Smooth muscle cell (in vitro differentiated cells): ENCODE results near the gene HIP1R. TPM values are rescaled to one million over a fixed set of nuclear protein-coding genes. Genes with fewer than 3 reads are reported as not detected.

Experiments used
- DNase-seq: peaks from one replicate; lab custom pipeline; 2025; ENCODE audit not compliant: unreplicated experiment; lab: John Stamatoyannopoulos, UW
- H2AFZ ChIP-seq: fragments of 200-600 bp; sonication (generic); 2 replicates; pipeline ENCODE4 v1.6.0; 2016; ENCODE audit warnings: antibody characterized with exemption, low read depth, mild to moderate bottlenecking
- H3F3A ChIP-seq: fragments of 200-600 bp; sonication (generic); 2 replicates; pipeline ENCODE4 v1.6.0; 2017; ENCODE audit warnings: antibody characterized with exemption, low read depth
- H3K27ac ChIP-seq: fragments of 200-600 bp; sonication (generic); 2 replicates; pipeline ENCODE4 v1.5.1; 2016; ENCODE audit warnings: low read depth, mild to moderate bottlenecking
- H3K27me3 ChIP-seq: fragments of 200-600 bp; sonication (generic); 2 replicates; pipeline ENCODE4 v1.6.1; 2016; ENCODE audit warnings: low read depth, mild to moderate bottlenecking
- H3K36me3 ChIP-seq: fragments of 200-600 bp; sonication (generic); 2 replicates; pipeline ENCODE4 v1.5.1; 2016; ENCODE audit warnings: low read depth
- H3K4me1 ChIP-seq: fragments of 200-600 bp; sonication (generic); 2 replicates; pipeline ENCODE4 v1.5.1; 2016; ENCODE audit warnings: low read depth
- H3K4me2 ChIP-seq: fragments of 200-600 bp; sonication (generic); 2 replicates; pipeline ENCODE4 v1.6.0; 2016; ENCODE audit warnings: mild to moderate bottlenecking
- H3K4me3 ChIP-seq: fragments of 200-600 bp; sonication (generic); 2 replicates; pipeline ENCODE4 v1.5.1; 2016; ENCODE audit warnings: mild to moderate bottlenecking
- H3K79me2 ChIP-seq: fragments of 200-600 bp; sonication (generic); 2 replicates; pipeline ENCODE4 v1.6.0; 2016; ENCODE audit warnings: low read depth, mild to moderate bottlenecking
- H3K9ac ChIP-seq: fragments of 200-600 bp; sonication (generic); 2 replicates; pipeline ENCODE4 v1.6.0; 2016; ENCODE audit warnings: low read depth
- H3K9me3 ChIP-seq: fragments of 200-600 bp; sonication (generic); replicated peaks from 2 replicates; pipeline ENCODE4 v1.5.1; 2016; ENCODE audit warnings: low read depth
- H4K20me1 ChIP-seq: fragments of 200-600 bp; sonication (generic); 2 replicates; pipeline ENCODE4 v1.6.0; 2016; ENCODE audit warnings: low read depth
- CTCF ChIP-seq: fragments of 200-600 bp; sonication (generic); IDR thresholded peaks from 2 replicates; pipeline ENCODE4 v1.5.1; 2017; ENCODE audit warnings: borderline replicate concordance, mild to moderate bottlenecking, antibody characterized with exemption; ENCODE audit not compliant: insufficient read depth, poor library complexity, severe bottlenecking
- WGBS: methylation state at CpG from one replicate; pipeline ENCODE4 v1.1.7; 2016; ENCODE audit warnings: low lambda C conversion rate; 5-methylcytosine and 5-hydroxymethylcytosine counted together
- polyA plus RNA-seq: library from polyadenylated mRNA; unstranded; fragments of >200 nt; fragmentation: Nextera tagmentation; extraction: Ambion mirVana; gene quantifications from 2 replicates; pipeline ENCODE4 v1.2.1, GENCODE V29; 2016
- total RNA-seq: library from RNA; depleted of rRNA; stranded (reverse); fragments of >200 nt; gene quantifications from 2 replicates; pipeline ENCODE4 v1.2.3, GENCODE V29; 2014

The HIP1R gene
- total and polyA plus RNA-seq, 2 experiments from 2014 or later = 6.0 to 27.8 TPM

DNA sequence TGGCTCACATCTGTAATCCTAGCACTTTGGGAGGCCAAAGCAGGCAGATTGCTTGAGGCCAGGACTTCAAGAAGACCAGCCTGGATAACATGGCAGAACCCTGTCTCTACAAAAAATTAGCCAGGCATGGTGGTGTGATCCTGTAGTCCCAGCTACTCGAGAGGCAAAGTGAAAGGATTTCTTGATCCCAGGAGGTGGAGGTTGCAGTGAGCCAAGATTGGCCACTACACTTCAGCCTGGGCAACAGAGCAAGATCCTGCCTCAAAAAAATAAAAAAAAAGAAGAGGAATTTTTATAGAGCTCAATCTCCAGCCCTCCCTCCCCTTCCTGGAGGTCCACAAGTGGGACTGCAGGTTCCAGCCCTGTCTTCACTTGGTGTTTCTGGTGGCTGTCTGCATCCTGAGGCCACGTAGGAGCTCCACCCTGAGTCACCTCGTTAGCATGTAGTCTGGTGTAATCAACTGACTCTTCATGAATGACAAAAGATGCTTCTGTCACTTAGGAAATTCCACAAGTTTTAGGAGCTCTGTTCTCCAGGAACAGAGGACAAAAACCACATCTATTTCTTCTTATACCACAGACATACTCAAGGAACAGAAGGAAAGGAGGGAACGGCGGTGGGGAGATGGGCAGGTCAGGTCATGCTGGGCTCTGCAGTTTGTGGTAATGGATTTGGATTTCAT, 44.7 kb upstream of the HIP1R start:
- 36% methylated on average over 5 of the region's 5 CpGs for WGBS
- Histone ChIP-seq H3K9ac (no peak overlapping the region), H3K4me1 (no peaks in the 10 kb centered on the region), H3K36me3 (no peaks in the 10 kb centered on the region), H3K9me3 (no peaks in the 10 kb centered on the region), H2AFZ (no peak overlapping the region), H3K27me3 (no peaks in the 10 kb centered on the region), H4K20me1 (no peaks in the 10 kb centered on the region), H3K4me3 (no peak overlapping the region), H3F3A (no peaks in the 10 kb centered on the region), H3K27ac (peak overlapping the region; percentile 78), H3K79me2 (no peaks in the 10 kb centered on the region), H3K4me2 (no peak overlapping the region)
- no peak for DNase-seq
- TF ChIP-seq CTCF = no peak

DNA sequence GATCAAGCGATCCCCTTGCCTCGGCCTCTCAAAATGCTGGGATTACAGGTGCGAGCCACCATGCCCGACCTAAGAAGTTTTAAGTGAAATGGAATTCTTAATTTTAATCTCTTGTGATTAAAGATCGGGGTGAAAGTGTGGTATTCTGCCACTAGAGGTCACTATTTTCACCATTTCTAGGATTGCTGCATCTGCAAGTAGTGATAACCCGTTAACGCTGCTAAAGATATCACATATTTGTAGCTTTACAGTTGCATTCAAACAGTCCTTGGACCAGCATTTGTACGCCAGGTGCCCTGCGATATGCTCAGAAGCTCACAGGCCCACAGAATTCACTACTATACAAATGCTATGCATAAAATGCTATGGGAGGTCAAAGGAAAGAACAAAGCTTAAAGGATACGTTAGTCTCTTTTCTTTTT, 41.6 kb upstream of the HIP1R start:
- Histone ChIP-seq H3K27ac (no peak overlapping the region), H3K9me3 (no peaks in the 10 kb centered on the region), H3F3A (no peaks in the 10 kb centered on the region), H3K4me1 (no peaks in the 10 kb centered on the region), H3K4me3 (no peak overlapping the region), H3K36me3 (no peaks in the 10 kb centered on the region), H3K9ac (no peak overlapping the region), H3K27me3 (no peaks in the 10 kb centered on the region), H2AFZ (no peak overlapping the region), H3K79me2 (no peaks in the 10 kb centered on the region), H4K20me1 (no peaks in the 10 kb centered on the region), H3K4me2 (no peak overlapping the region)
- no peak for DNase-seq
- TF ChIP-seq CTCF = peak; percentile 73
- 35% methylated on average over 10 of the region's 10 CpGs for WGBS

- no peaks in the 10 kb centered on the region for H3K27me3 ChIP-seq
- H3K4me3 ChIP-seq = no peak overlapping the region
- 90% methylated on average over 4 of the region's 4 CpGs for WGBS
- H2AFZ ChIP-seq = no peak overlapping the region
- H4K20me1 ChIP-seq = no peaks in the 10 kb centered on the region
- H3K4me2 ChIP-seq = no peak overlapping the region
- DNase-seq = no peak
- no peaks in the 10 kb centered on the region for H3K36me3 ChIP-seq
- no peak overlapping the region for H3K27ac ChIP-seq
- no peaks in the 10 kb centered on the region for H3K79me2 ChIP-seq
- no peaks in the 10 kb centered on the region for H3K4me1 ChIP-seq
- H3F3A ChIP-seq = no peaks in the 10 kb centered on the region
- no peak overlapping the region for H3K9ac ChIP-seq
- H3K9me3 ChIP-seq = no peaks in the 10 kb centered on the region
- no peak for TF ChIP-seq CTCF
Observed at GRCh38 chr12:122795807-122796206, 39.5 kb upstream of the HIP1R start.
